Neural cell (in vitro differentiated cells): Measurements from ENCODE around the gene POLE3. TPM values are rescaled to one million over a fixed set of nuclear protein-coding genes. Genes with fewer than 3 reads are reported as not detected.

Source experiments
- H2AFZ ChIP-seq: fragments of 200-600, 300-800 bp; sonication (generic), shearing (Covaris generic); 2 replicates; pipeline ENCODE4 v1.6.0; 2014; ENCODE audit warnings: low read depth, mild to moderate bottlenecking, antibody characterized with exemption, low read length, moderate library complexity
- H3F3A ChIP-seq: fragments of 200-600 bp; shearing (Covaris generic); 2 replicates; pipeline ENCODE4 v1.6.1; 2016; ENCODE audit warnings: mild to moderate bottlenecking, moderate library complexity, mixed read lengths, antibody characterized with exemption, low read length; ENCODE audit not compliant: insufficient read depth, poor library complexity, severe bottlenecking
- H3K27ac ChIP-seq: fragments of 200-600, 300-800 bp; sonication (generic), shearing (Covaris generic); 2 replicates; pipeline ENCODE4 v1.5.1; 2014; ENCODE audit warnings: mild to moderate bottlenecking, low read length, moderate library complexity
- H3K27me3 ChIP-seq: fragments of 300-800, 200-600 bp; sonication (generic), shearing (Covaris generic); 2 replicates; pipeline ENCODE4 v1.6.0; 2014; ENCODE audit warnings: mild to moderate bottlenecking, low read depth, low read length, moderate library complexity; ENCODE audit not compliant: insufficient read depth
- H3K36me3 ChIP-seq: fragments of 300-800, 200-600 bp; sonication (generic), shearing (Covaris generic); 2 replicates; pipeline ENCODE4 v1.5.1; 2014; ENCODE audit warnings: mild to moderate bottlenecking, antibody characterized with exemption, low read length, moderate library complexity; ENCODE audit not compliant: insufficient read depth
- H3K4me2 ChIP-seq: fragments of 300-800, 200-600 bp; sonication (generic), shearing (Covaris generic); 2 replicates; pipeline ENCODE4 v1.6.0; 2014; ENCODE audit warnings: mild to moderate bottlenecking, low read length
- H3K4me3 ChIP-seq: fragments of 300-800, 200-600 bp; sonication (generic), shearing (Covaris generic); 2 replicates; pipeline ENCODE4 v1.5.1; 2014; ENCODE audit warnings: mild to moderate bottlenecking, low read length, moderate library complexity
- H3K79me2 ChIP-seq: fragments of 200-600 bp; shearing (Covaris generic); replicated peaks from 2 replicates; pipeline ENCODE4 v1.6.0; 2014; ENCODE audit warnings: mild to moderate bottlenecking, low read length, moderate library complexity; ENCODE audit not compliant: insufficient read depth
- H3K9ac ChIP-seq: fragments of 300-800, 200-600 bp; sonication (generic), shearing (Covaris generic); 2 replicates; pipeline ENCODE4 v1.6.1; 2016; ENCODE audit warnings: mild to moderate bottlenecking, low read length, mixed read lengths
- H3K9me2 ChIP-seq: fragments of 200-600 bp; shearing (Covaris generic); 2 replicates; pipeline ENCODE4 v1.6.1; 2016; ENCODE audit warnings: mild to moderate bottlenecking, low read length, mixed read lengths; ENCODE audit not compliant: insufficient read depth
- H3K9me3 ChIP-seq: fragments of 200-600, 300-800 bp; sonication (generic), shearing (Covaris generic); 2 replicates; pipeline ENCODE4 v1.6.1; 2016; ENCODE audit warnings: mild to moderate bottlenecking, mixed run types, low read length, moderate library complexity, mixed read lengths
- H4K20me1 ChIP-seq: fragments of 200-600 bp; shearing (Covaris generic); 2 replicates; pipeline ENCODE4 v1.6.1; 2016; ENCODE audit warnings: mild to moderate bottlenecking, mixed run types; ENCODE audit not compliant: insufficient read depth
- EP300 ChIP-seq: fragments of 450-650 bp; conservative IDR thresholded peaks from 2 replicates; pipeline ENCODE4 v1.6.1; 2014; ENCODE audit warnings: antibody characterized with exemption, mild to moderate bottlenecking, moderate library complexity; ENCODE audit not compliant: poor library complexity, severe bottlenecking
- EZH2 ChIP-seq: fragments of 200-600, 300-800 bp; shearing (Covaris generic), sonication (generic); IDR thresholded peaks from 2 replicates; pipeline ENCODE4 v1.6.1; 2014; ENCODE audit warnings: antibody characterized with exemption, low read length, borderline replicate concordance, mild to moderate bottlenecking; ENCODE audit not compliant: insufficient read depth, poor library complexity, severe bottlenecking
- MXI1 ChIP-seq: fragments of 450-650 bp; conservative IDR thresholded peaks from 2 replicates; pipeline ENCODE4 v1.6.1; 2014; ENCODE audit warnings: antibody characterized with exemption, mild to moderate bottlenecking; ENCODE audit not compliant: poor library complexity, severe bottlenecking
- POLR2AphosphoS5 ChIP-seq: IDR thresholded peaks from 2 replicates; pipeline ENCODE4 v1.6.1; 2012
- RAD21 ChIP-seq: fragments of 450-650 bp; conservative IDR thresholded peaks from 2 replicates; pipeline ENCODE4 v1.6.1; 2014; ENCODE audit warnings: antibody characterized with exemption, mild to moderate bottlenecking, moderate library complexity
- REST ChIP-seq: IDR thresholded peaks from 2 replicates; pipeline ENCODE4 v1.6.1; 2012; ENCODE audit warnings: borderline replicate concordance
- SMC3 ChIP-seq: fragments of 450-650 bp; conservative IDR thresholded peaks from 2 replicates; pipeline ENCODE4 v1.6.1; 2014; ENCODE audit warnings: antibody characterized with exemption, mild to moderate bottlenecking, moderate library complexity; ENCODE audit not compliant: poor library complexity
- TAF1 ChIP-seq: IDR thresholded peaks from 2 replicates; pipeline ENCODE4 v1.6.1; 2012; ENCODE audit warnings: low read depth
- polyA plus RNA-seq: library from polyadenylated mRNA; depleted of rRNA; stranded (reverse); fragments of >200 nt; gene quantifications from 2 replicates; pipeline ENCODE4 v1.2.3, GENCODE V29; 2014
- TF ChIP-seq, protein P1 (sequence below): fragments of 450-650 bp; IDR thresholded peaks from 2 replicates; pipeline ENCODE4 v1.5.1; 2014; ENCODE audit warnings: antibody characterized with exemption, mild to moderate bottlenecking, moderate library complexity; ENCODE audit not compliant: poor library complexity, severe bottlenecking

The POLE3 gene
- polyA plus RNA-seq, 1 donor from 2014 or later, result 99.8 TPM

DNA sequence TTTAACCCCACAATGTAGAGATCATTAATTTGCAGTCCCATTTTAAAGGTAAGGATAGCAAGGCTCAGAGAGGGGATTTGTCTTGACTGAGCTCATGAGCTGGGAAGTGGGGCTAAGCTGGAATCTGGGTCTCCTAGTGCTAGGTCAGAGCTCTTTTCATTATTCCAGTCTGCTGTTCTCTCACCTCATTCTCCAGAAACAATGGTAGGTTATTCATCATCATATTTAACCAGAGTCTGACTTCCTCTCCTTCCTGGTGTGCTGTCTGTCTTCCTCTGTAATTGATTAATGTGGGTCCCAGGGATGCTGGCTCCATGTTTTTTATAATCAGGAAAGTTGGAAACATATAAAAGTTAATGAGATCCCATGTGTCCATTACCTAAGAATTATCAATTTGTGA lies 20.7 kb upstream of the POLE3 start:
- Histone ChIP-seq H3K4me2 (no peak overlapping the region), H3K9ac (no peak overlapping the region), H3K9me2 (no peaks in the 10 kb centered on the region), H3K27me3 (no peaks in the 10 kb centered on the region), H3K36me3 (no peaks in the 10 kb centered on the region), H4K20me1 (no peaks in the 10 kb centered on the region), H3F3A (no peaks in the 10 kb centered on the region), H3K9me3 (no peaks in the 10 kb centered on the region), H2AFZ (no peak overlapping the region), H3K27ac (no peak overlapping the region), H3K79me2 (no peaks in the 10 kb centered on the region), H3K4me3 (no peak overlapping the region)
- no peak for TF ChIP-seq EP300
- TF ChIP-seq, protein P1, sequence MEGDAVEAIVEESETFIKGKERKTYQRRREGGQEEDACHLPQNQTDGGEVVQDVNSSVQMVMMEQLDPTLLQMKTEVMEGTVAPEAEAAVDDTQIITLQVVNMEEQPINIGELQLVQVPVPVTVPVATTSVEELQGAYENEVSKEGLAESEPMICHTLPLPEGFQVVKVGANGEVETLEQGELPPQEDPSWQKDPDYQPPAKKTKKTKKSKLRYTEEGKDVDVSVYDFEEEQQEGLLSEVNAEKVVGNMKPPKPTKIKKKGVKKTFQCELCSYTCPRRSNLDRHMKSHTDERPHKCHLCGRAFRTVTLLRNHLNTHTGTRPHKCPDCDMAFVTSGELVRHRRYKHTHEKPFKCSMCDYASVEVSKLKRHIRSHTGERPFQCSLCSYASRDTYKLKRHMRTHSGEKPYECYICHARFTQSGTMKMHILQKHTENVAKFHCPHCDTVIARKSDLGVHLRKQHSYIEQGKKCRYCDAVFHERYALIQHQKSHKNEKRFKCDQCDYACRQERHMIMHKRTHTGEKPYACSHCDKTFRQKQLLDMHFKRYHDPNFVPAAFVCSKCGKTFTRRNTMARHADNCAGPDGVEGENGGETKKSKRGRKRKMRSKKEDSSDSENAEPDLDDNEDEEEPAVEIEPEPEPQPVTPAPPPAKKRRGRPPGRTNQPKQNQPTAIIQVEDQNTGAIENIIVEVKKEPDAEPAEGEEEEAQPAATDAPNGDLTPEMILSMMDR, result no peak
- TF ChIP-seq MXI1, result no peak
- no peak for TF ChIP-seq TAF1
- no peak for TF ChIP-seq POLR2AphosphoS5

- Histone ChIP-seq H4K20me1 (no peaks in the 10 kb centered on the region), H3K27me3 (no peaks in the 10 kb centered on the region), H3K27ac (no peak overlapping the region), H3K36me3 (no peaks in the 10 kb centered on the region), H3K9ac (no peak overlapping the region), H3K4me2 (no peak overlapping the region), H3K9me3 (no peaks in the 10 kb centered on the region), H3F3A (no peaks in the 10 kb centered on the region), H3K4me3 (no peak overlapping the region), H3K9me2 (no peaks in the 10 kb centered on the region), H2AFZ (no peak overlapping the region), H3K79me2 (no peaks in the 10 kb centered on the region)
- TF ChIP-seq EP300 (no peak), TAF1 (no peak), EZH2 (no peak), REST (no peak), POLR2AphosphoS5 (no peak), RAD21 (no peak), SMC3 (no peak), MXI1 (no peak)
- TF ChIP-seq, protein P1, result no peak
Observed at GRCh38 chr9:113428062-113428615, 17.7 kb upstream of the POLE3 start.
